ENCODE data around the gene ZFP28. TPM values are rescaled to one million over a fixed set of nuclear protein-coding genes. Genes with fewer than 3 reads are reported as not detected.
A peak's percentile ranks its signal among the peaks of the same experiment; 100 is the strongest.

ZFP28 gene
- total RNA-seq = 7.6 and 7.7 TPM in 2 replicates

GRCh38 chr19:56538761-56539263, at the start of gene ZFP28:
Gene ZFP28 (plus strand): TSS chr19:56538948. CDS start chr19:56539019, 71 bp downstream.
- Histone ChIP-seq H3K4me2 (ENCODE audit: insufficient read depth, low read length) (peak within 1 kb of the TSS; percentile 92), H3K79me2 (ENCODE audit: insufficient read depth, low read length) (no peaks in the 10 kb centered on the region), H3K36me3 (ENCODE audit: insufficient read depth, low read length) (peaks cover 12% of the 10 kb centered on the region), H4K20me1 (ENCODE audit: insufficient read depth, low read length) (no peaks in the 10 kb centered on the region), H2AFZ (ENCODE audit: low read length) (peak within 1 kb of the TSS; percentile 99), H3K9me3 (ENCODE audit: low read depth, low read length) (peaks cover 2% of the 10 kb centered on the region), H3K27me3 (ENCODE audit: insufficient read depth, low read length) (no peaks in the 10 kb centered on the region), H3K27ac (ENCODE audit: low read depth, low read length) (peak within 1 kb of the TSS; percentile 45), H3K4me3 (ENCODE audit: insufficient read depth, low read length) (peak within 1 kb of the TSS; percentile 99), H3K4me1 (ENCODE audit: insufficient read depth, low read length) (peaks cover 13% of the 10 kb centered on the region)
- DNase-seq (ENCODE audit: insufficient read length, low spot score, missing footprints) = peak; percentile 79
- TF ChIP-seq CTCF (IDR thresholded peaks at IDR 0.05; ENCODE audit: extremely low read depth, low read depth, low read length) = no peak

GRCh38 chr19:56491399-56491798, 47.3 kb upstream of the ZFP28 start:
- DNase-seq (ENCODE audit: insufficient read length, low spot score, missing footprints) = no peak
- H3K4me2 ChIP-seq (ENCODE audit: insufficient read depth, low read length) = no peak overlapping the region

GRCh38 chr19:56504581-56504980, 34.2 kb upstream of the ZFP28 start:
- DNase-seq (ENCODE audit: insufficient read length, low spot score, missing footprints) = peak; percentile 5
- Histone ChIP-seq H2AFZ (ENCODE audit: low read length) (no peak overlapping the region), H3K9me3 (ENCODE audit: low read depth, low read length) (no peaks in the 10 kb centered on the region), H3K4me1 (ENCODE audit: insufficient read depth, low read length) (peaks cover 12% of the 10 kb centered on the region), H3K36me3 (ENCODE audit: insufficient read depth, low read length) (no peaks in the 10 kb centered on the region), H3K27me3 (ENCODE audit: insufficient read depth, low read length) (no peaks in the 10 kb centered on the region), H3K4me3 (ENCODE audit: insufficient read depth, low read length) (no peak overlapping the region), H3K4me2 (ENCODE audit: insufficient read depth, low read length) (no peak overlapping the region), H3K79me2 (ENCODE audit: insufficient read depth, low read length) (peaks cover 4% of the 10 kb centered on the region), H4K20me1 (ENCODE audit: insufficient read depth, low read length) (no peaks in the 10 kb centered on the region), H3K27ac (ENCODE audit: low read depth, low read length) (no peak overlapping the region)
- TF ChIP-seq CTCF (IDR thresholded peaks at IDR 0.05; ENCODE audit: extremely low read depth, low read depth, low read length) = no peak

More at GRCh38 chr19:56491399-56491798, 47.3 kb upstream of the ZFP28 start:
- H3K4me3 ChIP-seq (ENCODE audit: insufficient read depth, low read length) = no peak overlapping the region
- no peaks in the 10 kb centered on the region for H3K36me3 ChIP-seq (ENCODE audit: insufficient read depth, low read length)
- H3K27me3 ChIP-seq (ENCODE audit: insufficient read depth, low read length) = no peaks in the 10 kb centered on the region
- no peaks in the 10 kb centered on the region for H3K4me1 ChIP-seq (ENCODE audit: insufficient read depth, low read length)
- TF ChIP-seq CTCF (IDR thresholded peaks at IDR 0.05; ENCODE audit: extremely low read depth, low read depth, low read length) = no peak
- H3K79me2 ChIP-seq (ENCODE audit: insufficient read depth, low read length) = peaks cover 20% of the 10 kb centered on the region
- peaks cover 2% of the 10 kb centered on the region for H4K20me1 ChIP-seq (ENCODE audit: insufficient read depth, low read length)
- no peak overlapping the region for H3K27ac ChIP-seq (ENCODE audit: low read depth, low read length)
- no peak overlapping the region for H2AFZ ChIP-seq (ENCODE audit: low read length)
- H3K9me3 ChIP-seq (ENCODE audit: low read depth, low read length) = no peaks in the 10 kb centered on the region

GRCh38 chr19:56507446-56508289, 31.1 kb upstream of the ZFP28 start, which contains the start of gene ZNF471:
Gene ZNF471 (plus strand): TSS chr19:56507855. CDS start chr19:56511572, 3,717 bp downstream.
- no peak for TF ChIP-seq CTCF (IDR thresholded peaks at IDR 0.05; ENCODE audit: extremely low read depth, low read depth, low read length)
- peaks cover 12% of the 10 kb centered on the region for H3K4me1 ChIP-seq (ENCODE audit: insufficient read depth, low read length)
- H3K27ac ChIP-seq (ENCODE audit: low read depth, low read length) = peak within 1 kb of the TSS; percentile 95
- H4K20me1 ChIP-seq (ENCODE audit: insufficient read depth, low read length) = no peaks in the 10 kb centered on the region
- H3K9me3 ChIP-seq (ENCODE audit: low read depth, low read length) = no peaks in the 10 kb centered on the region
- peak within 1 kb of the TSS; percentile 95 for H2AFZ ChIP-seq (ENCODE audit: low read length)
- H3K36me3 ChIP-seq (ENCODE audit: insufficient read depth, low read length) = no peaks in the 10 kb centered on the region
- no peaks in the 10 kb centered on the region for H3K27me3 ChIP-seq (ENCODE audit: insufficient read depth, low read length)
- DNase-seq (ENCODE audit: insufficient read length, low spot score, missing footprints) = peak; percentile 99
- H3K4me3 ChIP-seq (ENCODE audit: insufficient read depth, low read length) = peak within 1 kb of the TSS; percentile 89
- peak within 1 kb of the TSS; percentile 93 for H3K4me2 ChIP-seq (ENCODE audit: insufficient read depth, low read length)
- peaks cover 4% of the 10 kb centered on the region for H3K79me2 ChIP-seq (ENCODE audit: insufficient read depth, low read length)

All from osteoblast (primary cell).